ENCODE measurements around the gene MALRD1.
A peak's percentile ranks its signal among the peaks of the same experiment; 100 is the strongest.

Gene MALRD1

DNA sequence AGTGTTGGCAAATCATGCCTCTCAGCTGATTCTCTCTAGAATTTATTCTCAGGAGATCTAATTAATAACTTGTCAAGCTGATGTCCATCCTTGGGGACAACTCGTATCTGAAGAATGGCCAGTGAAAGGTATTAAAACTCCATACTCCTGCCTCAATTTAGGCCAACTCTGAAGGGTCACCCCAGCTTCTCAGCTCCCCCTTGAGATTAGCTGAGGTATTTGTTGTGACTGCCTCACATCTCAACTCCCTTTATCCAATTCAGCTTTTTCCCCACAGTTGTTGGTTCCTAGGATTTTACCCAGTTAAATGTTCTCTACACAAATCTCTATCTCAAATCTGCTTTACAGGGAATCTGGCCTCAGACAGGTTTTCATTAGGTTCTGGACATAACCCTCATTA is 182.4 kb downstream of the MALRD1 start:
- DNase-seq (ENCODE audit: low spot score), result no peak

DNA sequence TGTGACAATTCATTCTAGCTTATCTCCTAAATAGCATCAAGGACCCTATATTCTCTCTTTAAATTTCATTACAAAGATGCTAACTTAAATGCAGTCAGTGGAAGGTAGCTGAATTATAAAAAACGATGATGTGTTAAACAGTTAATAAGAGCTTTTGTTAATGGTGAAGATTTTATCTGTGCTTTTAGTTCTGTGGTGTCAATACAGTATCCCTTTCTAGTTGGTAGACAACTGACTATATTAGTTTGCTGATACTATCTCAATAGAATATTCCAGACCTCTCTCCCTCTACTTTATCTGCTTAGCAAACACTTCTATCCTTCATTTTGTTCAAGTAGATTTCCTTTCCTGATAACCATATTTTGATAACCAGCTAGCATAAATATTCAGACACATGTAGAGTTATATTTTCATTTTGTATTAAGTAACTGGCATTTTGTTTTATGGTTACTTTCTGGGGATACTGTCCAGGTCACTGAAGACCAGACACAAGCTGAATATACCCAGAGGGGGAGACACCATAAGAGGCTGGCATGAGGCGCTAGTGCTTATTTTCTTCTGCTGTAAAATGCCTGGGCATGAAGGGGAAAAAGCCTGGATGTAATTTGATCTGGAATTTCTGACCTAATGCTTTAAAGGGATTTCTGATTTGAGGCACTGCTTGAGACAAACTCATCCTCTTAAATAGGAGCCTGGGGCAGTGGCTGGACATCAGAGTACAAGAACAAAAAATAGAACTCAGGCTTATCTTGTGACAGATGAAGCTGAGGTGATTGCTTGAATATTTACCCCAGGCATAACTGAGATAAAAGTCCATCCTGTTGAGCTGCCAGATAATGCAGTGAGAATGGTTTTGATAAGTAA is 197.5 kb downstream of the MALRD1 start:
- no peak for DNase-seq (ENCODE audit: low spot score)

- no peak for DNase-seq (ENCODE audit: low spot score)
Observed at GRCh38 chr10:19247843-19248242, 199.2 kb downstream of the MALRD1 start.

- no peak for DNase-seq (ENCODE audit: low spot score)
Observed at GRCh38 chr10:19250546-19250945, 201.9 kb downstream of the MALRD1 start.

GRCh38 chr10:19252531-19252930 is 203.9 kb downstream of the MALRD1 start:
- DNase-seq (ENCODE audit: low spot score), result no peak

DNA sequence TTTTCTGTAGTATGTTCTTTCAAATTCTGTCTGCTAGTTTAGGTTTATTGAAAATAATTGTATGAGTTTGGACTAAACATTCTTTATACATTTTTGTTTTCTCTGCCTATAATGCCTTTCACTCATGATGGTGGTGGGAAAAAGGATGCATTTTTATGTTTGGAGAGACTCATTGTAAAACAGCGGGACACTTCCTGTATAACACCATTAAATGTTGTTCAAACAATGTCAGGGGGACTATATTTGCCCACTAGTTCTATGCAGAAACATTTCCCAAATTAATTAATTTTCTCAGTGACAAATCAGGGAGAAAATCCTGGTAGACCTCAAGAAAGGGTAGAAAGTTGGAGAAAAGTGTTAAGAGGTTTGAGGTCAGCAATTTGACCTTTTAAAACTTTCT is 207.7 kb downstream of the MALRD1 start:
- DNase-seq (ENCODE audit: low spot score), result no peak

DNA sequence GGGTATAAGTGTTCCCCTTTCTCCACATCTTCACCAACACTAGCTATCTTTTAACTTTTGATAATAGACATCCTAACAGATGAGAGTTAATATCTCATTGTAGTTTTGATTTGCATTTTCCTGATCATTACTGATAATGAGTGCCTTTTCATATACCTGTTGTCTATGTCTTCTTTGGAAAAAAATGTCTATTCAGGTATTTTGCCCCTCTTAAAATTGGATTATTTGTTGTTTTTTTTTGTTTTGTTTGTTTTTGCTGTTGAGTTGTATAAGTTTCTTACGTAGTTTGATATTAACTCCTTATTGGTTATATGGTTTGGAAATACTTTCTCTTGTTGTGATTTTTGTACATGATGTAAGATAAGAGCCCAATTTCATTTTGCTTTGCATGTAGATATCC is 214.7 kb downstream of the MALRD1 start:
- DNase-seq (ENCODE audit: low spot score), result no peak

- no peak for DNase-seq (ENCODE audit: low spot score)
Observed at GRCh38 chr10:19283285-19283684, 234.7 kb downstream of the MALRD1 start.

- no peak for DNase-seq (ENCODE audit: low spot score)
Observed at GRCh38 chr10:19283786-19284185, 235.2 kb downstream of the MALRD1 start.

DNA sequence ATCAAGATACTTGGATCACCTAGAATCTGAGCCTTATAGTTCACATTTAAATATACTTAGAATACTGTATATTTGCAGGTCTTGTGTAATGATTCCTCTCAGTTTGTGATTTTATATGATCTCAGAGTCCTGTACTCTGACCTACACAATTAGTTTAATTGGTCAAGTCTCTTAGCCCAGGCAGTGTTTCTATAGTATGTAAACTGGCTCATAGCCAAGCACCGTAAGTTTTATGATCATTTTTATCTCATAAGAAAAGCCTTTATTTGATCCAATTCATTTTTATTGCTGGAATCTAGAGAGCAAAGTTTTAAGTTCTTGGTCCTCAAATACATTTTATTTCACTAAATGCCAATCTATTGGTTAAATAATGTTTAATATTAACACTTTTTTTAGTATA is 242.2 kb downstream of the MALRD1 start:
- no peak for DNase-seq (ENCODE audit: low spot score)

GRCh38 chr10:19294233-19294632 is 245.6 kb downstream of the MALRD1 start:
- DNase-seq (ENCODE audit: low spot score), result no peak

DNA sequence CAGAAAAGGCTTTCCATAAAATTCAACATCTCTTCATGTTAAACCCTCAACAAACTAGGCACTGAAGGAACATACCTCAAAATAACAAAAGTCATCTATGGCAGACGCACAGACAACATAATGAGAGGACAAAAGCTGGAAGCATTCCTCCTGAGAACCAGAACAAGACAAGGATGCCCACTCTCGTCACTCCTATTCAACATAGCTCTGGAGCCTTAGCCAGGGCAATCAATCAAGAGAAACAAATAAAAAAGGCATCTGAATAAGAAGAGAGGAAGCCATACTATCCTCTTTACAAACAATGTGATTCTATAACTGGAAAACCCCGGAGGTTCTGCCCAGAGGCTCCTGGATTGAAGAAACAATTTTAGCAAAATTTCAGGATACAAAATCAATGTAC is 251.0 kb downstream of the MALRD1 start:
- no peak for DNase-seq (ENCODE audit: low spot score)

DNA sequence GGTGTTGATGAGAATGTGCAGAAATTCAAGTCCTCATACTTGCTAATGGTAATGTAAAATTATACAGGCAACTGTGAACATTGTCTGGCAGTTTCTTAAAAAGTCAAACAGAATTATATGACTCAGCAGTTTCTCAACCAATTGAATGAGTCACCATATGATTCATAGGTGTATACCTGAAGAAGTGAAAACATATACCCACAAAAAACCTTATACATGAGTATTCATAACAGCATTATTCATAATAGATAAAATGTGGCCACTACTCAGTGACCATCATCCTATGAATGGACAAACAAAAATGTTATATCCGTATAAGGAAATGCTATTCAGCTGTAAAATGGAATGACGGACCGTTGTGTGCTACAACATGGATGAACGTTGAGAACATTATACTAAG is 253.5 kb downstream of the MALRD1 start:
- DNase-seq (ENCODE audit: low spot score), result peak; percentile 9

- no peak for DNase-seq (ENCODE audit: low spot score)
Observed at GRCh38 chr10:19310066-19310465, 261.5 kb downstream of the MALRD1 start.

DNA sequence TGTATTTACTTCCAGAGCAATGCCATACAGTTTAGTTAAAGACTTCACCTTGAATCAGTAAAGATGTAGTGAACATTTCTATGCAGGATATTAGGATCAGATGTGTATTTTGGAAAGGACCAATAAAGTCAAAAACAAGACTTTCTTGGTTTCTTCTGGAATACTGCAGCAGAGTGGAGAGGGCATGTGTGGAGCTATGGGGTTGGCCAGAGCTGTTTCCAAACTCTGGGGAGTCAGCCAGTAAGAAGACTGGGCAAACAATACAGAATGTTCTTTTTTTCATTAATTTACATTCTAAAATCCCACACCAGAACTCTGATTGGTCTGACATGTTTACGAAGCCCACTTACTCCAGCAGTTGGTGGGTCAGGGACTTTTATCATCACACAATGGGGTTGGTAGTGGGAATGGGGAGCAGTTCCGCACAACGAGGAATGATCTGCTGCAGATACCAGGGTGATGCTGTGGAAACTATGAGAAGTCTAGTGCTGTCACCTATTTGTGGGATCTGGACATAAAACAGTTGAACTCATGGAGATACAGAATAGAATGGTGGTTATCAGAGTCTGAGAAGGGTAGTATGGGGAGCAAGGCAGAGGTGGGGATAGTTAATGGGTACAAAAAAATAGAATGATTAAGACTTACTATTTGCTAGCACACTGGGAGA is 267.7 kb downstream of the MALRD1 start:
- no peak for DNase-seq (ENCODE audit: low spot score)

DNA sequence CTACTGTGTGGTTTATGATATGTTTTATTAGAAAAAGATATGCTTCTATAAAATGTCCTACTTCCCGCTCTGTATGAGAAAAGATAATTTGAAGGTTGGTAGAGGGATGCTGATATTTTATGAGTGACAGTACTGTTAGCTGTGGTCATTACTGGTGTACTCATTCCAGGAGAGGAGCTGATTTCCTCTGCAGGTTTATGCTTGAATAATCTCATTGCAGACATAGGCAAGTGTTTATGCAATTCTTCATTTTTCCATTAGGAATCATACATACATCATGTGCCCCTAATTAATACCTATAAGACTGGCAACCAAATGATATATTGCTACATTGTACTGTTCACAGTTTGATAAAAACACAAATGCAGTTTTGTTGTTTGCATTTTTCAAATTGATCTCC is 269.4 kb downstream of the MALRD1 start:
- no peak for DNase-seq (ENCODE audit: low spot score)

- DNase-seq (ENCODE audit: low spot score), result no peak
Observed at GRCh38 chr10:19325581-19325980, 277.0 kb downstream of the MALRD1 start.

- no peak for DNase-seq (ENCODE audit: low spot score)
Observed at GRCh38 chr10:19328582-19328981, 280.0 kb downstream of the MALRD1 start.

- no peak for DNase-seq (ENCODE audit: low spot score)
Observed at GRCh38 chr10:19329475-19329874, 280.9 kb downstream of the MALRD1 start.

DNA sequence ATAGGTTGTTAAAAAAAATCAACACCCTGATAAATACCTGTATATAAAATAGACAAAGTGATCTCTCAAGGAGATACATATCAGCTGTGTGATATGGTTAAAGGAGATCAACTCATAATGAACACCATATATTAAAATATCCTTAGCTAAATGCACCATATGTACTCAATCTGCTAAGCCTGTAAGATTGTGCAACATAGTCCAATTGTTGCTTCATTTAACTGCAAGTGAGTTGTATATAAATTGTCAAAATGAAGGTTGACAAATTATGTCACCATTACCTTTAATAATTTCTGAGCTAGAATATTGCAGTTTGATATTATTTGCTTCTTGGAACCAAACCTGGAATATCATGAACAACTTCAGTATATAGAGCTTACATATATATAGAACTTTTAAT is 283.7 kb downstream of the MALRD1 start:
- no peak for DNase-seq (ENCODE audit: low spot score)

DNA sequence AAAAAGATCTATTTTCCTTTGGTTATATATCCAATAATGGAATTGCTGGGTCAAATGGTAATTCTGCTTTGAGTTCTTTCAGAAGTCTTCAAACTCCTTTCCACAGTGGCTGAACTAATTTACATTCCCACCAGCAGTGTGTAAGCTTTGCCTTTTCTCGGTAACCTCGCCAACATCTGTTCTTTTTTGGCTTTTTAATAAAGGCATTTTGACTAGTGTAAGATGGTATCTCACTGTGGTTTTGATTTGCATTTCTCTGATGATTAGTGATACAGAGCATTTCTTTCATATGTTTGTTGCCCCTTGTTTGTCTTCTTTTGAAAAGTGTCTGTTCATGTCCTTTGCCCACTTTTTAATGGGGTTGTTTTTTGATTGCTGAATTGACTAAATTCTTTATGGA is 285.0 kb downstream of the MALRD1 start:
- no peak for DNase-seq (ENCODE audit: low spot score)

- no peak for DNase-seq (ENCODE audit: low spot score)
Observed at GRCh38 chr10:19347621-19348020, 299.0 kb downstream of the MALRD1 start.

DNA sequence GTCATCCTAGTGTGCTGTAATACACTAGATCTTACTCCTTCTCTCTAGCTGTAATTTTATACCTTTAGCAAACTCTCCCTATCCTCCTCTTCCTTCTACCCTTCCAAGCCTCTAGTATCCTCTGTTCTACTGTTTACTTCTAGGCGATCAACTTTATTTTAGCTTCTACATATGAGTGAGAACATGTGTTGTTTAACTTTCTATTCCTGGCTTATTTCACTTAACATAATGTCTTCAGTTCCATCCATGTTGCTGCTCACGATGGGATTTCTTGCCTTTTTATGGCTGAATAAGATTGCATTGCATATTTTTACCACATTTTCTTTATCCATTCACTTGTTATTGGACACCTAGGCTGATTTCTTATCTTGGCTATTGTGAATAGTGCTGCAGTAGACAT is 318.6 kb downstream of the MALRD1 start:
- no peak for DNase-seq (ENCODE audit: low spot score)

DNA sequence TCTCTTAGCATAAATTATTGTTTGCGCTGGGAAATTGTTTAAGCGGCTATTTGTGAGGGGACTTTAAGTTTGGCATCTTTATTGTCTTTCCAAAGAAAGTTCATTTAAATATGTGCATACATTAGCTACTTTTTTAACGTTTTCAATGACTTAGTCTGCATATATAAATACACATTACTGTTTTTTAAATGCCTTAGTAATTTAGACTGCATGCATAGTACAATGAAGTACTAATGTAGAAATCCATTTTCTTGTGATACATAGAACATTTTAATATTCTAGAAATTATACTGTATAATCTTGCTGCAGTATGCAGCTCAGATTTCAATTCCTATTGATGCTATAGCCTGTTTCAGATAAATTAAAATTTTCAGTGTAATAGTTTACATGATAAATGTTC is 325.4 kb downstream of the MALRD1 start:
- DNase-seq (ENCODE audit: low spot score), result no peak
